PC-9 (cell line): Measurements from ENCODE around the gene ARNT2.

Experiments
- CTCF ChIP-seq: fragments of 200-600 bp; sonication (generic); conservative IDR thresholded peaks from 2 replicates; pipeline ENCODE4 v1.6.1; 2017; ENCODE audit warnings: mixed run types, antibody characterized with exemption, mild to moderate bottlenecking, moderate library complexity
- EZH2 ChIP-seq: fragments of 200-600 bp; sonication (generic); IDR thresholded peaks from 2 replicates; pipeline ENCODE4 v1.8.0; 2017; ENCODE audit warnings: antibody characterized with exemption, low read depth

- TF ChIP-seq CTCF (no peak), EZH2 (no peak)
These were observed 132.0 kb downstream of the ARNT2 start for GRCh38 chr15:80536231-80536630.
